HL-60 (cell line): ENCODE data around the gene SDF4.

Experiments
- GABPA ChIP-seq: IDR thresholded peaks from 2 replicates; pipeline ENCODE4 v1.6.1; 2012; ENCODE audit warnings: low read depth
- POLR2AphosphoS5 ChIP-seq: IDR thresholded peaks from 2 replicates; pipeline ENCODE4 v1.6.1; 2012; ENCODE audit warnings: low read depth
- SPI1 ChIP-seq: IDR thresholded peaks from 2 replicates; pipeline ENCODE4 v1.6.1; 2012; ENCODE audit warnings: low read depth, mild to moderate bottlenecking, borderline replicate concordance
- TF ChIP-seq, protein P1 (sequence below): IDR thresholded peaks from one replicate; pipeline ENCODE4 v1.5.1; 2011; ENCODE audit warnings: low read length, control low read depth, inconsistent platforms; ENCODE audit not compliant: insufficient read depth
- TF ChIP-seq, protein P2 (sequence below): IDR thresholded peaks from 2 replicates; pipeline ENCODE4 v1.6.1; 2012; ENCODE audit warnings: low read depth; ENCODE audit not compliant: insufficient replicate concordance

DNA sequence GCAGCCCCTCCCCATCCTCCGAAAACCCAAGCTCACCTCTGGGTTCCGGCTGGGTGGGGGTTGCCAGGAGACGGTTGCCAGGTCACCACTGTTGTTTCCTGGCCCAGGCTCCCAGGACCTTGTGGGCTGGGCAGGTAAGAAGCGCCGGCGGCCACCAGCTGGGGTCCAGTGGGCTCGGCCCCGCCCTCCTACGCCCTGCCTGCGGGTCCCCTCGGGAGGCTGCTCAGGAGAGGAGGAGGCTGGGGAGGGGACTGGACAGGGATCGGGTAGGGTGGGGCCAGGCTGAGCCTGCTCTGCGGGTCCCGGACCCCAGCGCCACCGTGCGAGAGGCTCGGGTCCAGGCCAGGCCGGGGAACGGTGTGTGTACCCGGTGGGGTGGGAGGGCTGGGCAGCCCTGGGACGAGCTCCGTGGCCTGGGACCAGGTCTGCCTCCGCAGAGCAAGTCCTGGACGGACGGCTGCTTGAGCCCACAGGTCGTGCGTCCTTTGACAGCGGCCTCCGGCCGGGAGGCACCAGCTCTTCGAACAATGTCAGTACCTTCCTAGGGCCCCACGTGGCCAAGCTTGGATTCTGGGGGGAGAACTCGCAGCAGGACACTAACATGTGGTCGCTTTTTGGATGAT is 57.9 kb downstream of the SDF4 start, which contains the start of gene TTLL10:
- TF ChIP-seq, protein P1, sequence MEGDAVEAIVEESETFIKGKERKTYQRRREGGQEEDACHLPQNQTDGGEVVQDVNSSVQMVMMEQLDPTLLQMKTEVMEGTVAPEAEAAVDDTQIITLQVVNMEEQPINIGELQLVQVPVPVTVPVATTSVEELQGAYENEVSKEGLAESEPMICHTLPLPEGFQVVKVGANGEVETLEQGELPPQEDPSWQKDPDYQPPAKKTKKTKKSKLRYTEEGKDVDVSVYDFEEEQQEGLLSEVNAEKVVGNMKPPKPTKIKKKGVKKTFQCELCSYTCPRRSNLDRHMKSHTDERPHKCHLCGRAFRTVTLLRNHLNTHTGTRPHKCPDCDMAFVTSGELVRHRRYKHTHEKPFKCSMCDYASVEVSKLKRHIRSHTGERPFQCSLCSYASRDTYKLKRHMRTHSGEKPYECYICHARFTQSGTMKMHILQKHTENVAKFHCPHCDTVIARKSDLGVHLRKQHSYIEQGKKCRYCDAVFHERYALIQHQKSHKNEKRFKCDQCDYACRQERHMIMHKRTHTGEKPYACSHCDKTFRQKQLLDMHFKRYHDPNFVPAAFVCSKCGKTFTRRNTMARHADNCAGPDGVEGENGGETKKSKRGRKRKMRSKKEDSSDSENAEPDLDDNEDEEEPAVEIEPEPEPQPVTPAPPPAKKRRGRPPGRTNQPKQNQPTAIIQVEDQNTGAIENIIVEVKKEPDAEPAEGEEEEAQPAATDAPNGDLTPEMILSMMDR: no peak
- TF ChIP-seq POLR2AphosphoS5 (no peak), SPI1 (no peak), GABPA (no peak)
- TF ChIP-seq, protein P2, sequence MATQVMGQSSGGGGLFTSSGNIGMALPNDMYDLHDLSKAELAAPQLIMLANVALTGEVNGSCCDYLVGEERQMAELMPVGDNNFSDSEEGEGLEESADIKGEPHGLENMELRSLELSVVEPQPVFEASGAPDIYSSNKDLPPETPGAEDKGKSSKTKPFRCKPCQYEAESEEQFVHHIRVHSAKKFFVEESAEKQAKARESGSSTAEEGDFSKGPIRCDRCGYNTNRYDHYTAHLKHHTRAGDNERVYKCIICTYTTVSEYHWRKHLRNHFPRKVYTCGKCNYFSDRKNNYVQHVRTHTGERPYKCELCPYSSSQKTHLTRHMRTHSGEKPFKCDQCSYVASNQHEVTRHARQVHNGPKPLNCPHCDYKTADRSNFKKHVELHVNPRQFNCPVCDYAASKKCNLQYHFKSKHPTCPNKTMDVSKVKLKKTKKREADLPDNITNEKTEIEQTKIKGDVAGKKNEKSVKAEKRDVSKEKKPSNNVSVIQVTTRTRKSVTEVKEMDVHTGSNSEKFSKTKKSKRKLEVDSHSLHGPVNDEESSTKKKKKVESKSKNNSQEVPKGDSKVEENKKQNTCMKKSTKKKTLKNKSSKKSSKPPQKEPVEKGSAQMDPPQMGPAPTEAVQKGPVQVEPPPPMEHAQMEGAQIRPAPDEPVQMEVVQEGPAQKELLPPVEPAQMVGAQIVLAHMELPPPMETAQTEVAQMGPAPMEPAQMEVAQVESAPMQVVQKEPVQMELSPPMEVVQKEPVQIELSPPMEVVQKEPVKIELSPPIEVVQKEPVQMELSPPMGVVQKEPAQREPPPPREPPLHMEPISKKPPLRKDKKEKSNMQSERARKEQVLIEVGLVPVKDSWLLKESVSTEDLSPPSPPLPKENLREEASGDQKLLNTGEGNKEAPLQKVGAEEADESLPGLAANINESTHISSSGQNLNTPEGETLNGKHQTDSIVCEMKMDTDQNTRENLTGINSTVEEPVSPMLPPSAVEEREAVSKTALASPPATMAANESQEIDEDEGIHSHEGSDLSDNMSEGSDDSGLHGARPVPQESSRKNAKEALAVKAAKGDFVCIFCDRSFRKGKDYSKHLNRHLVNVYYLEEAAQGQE: no peak
